Thyroid gland (tissue), 4 donors: Measurements from ENCODE around the gene C22orf31.

Source experiments
- CTCF ChIP-seq, 6 experiments: fragments of 200-600 bp in 3 of 6; fragments of 450-650 bp in 3 of 6; sonication (generic) in 3 of 6; IDR thresholded peaks; one replicate each; pipeline ENCODE4 v1.5.1; 2016 to 2019; ENCODE audit warnings: antibody characterized with exemption in 6 of 6, mild to moderate bottlenecking in 2 of 6, inconsistent platforms in 1 of 6, moderate library complexity in 1 of 6
- POLR2A ChIP-seq, 2 donors: fragments of 450-650 bp; IDR thresholded peaks; one replicate each; pipeline ENCODE4 v1.6.1; 2017; ENCODE audit warnings: antibody characterized with exemption in 2 of 2, mild to moderate bottlenecking in 2 of 2, moderate library complexity in 1 of 2

GRCh38 chr22:29088809-29089208, 27.2 kb upstream of the C22orf31 start:
- TF ChIP-seq POLR2A (IDR thresholded peaks at IDR 0.05), result no peak
- no peak for TF ChIP-seq CTCF (IDR thresholded peaks at IDR 0.05)
